NCI-H2081 (cell line): Measurements from ENCODE around the gene AFAP1.
A peak's percentile ranks its signal among the peaks of the same experiment; 100 is the strongest.
"Not testable (repeated sequence)": the region's sequence is repeated elsewhere in the genome, so short reads cannot be mapped to it uniquely, and the experiment has no call there.

ENCODE experiments used
- DNase-seq, 2 experiments: peaks; one replicate each; lab custom pipeline; 2025; lab: John Stamatoyannopoulos, UW

Gene AFAP1

DNA sequence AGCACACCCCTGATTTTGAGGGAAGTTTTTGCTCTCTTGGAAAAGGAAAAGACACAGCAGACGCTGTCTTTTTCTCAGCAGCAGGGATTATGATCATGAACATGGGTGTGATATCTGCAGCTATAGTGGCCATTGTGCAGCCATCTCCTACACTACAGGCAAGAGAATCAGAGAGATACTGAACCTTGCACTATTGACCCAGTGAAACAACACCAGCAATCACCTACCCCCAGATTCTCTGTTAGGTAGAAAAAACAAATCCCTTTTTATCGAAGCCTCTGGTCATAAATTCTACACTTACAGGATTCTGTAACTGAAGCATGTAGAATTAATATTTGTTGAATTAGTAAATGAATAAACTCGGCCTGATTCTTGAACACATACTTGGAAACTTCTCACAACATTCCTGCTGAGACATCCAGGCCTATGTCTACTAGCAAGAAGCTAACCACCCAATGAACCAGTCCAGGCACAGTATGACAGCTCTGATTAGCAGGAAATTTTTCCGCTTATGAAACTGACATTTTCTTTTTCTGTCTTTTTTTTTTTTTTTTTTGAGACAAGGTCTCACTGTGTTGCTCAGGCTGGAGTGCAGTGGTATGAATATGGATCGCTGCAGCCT is 5.0 kb upstream of the AFAP1 start:
- no peak for DNase-seq

DNA sequence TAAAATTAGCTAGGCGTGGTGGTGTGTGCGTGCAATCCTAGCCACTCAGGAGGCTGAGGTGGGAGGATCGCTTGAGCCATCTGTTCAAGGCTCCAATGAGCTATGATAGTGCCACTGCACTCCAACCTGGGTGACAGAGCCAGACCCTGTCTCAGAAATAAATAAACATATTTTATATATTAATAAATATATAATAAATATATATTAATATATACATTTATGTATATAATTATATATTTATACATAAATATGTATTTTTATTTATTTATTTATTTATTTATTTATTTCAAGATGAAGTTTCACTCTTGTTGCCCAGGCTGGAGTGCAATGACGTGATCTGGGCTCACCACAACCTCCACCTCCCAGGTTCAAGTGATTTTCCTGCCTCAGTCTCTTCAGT is 4.0 kb upstream of the AFAP1 start:
- DNase-seq, result not testable (repeated sequence)

DNA sequence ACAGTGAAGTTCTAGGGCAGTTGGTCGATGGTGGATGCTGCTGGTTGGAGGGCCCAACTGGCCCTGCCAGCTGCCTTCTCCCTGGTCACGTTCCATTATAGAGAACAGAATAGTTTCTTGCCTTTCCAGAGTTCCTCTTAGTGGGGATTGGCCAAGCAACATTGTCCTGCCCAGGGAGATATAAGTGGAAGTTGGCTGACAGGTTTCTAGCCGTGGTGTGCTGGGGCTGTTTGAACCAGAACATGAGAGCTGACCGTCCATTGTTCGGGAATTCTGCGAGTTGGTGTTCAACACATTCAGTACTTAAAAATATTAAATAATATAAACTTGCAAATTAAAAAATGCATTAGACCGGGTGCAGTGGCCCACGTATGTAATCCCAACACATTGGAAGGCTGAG is 3.5 kb upstream of the AFAP1 start:
- DNase-seq, result no peak

DNA sequence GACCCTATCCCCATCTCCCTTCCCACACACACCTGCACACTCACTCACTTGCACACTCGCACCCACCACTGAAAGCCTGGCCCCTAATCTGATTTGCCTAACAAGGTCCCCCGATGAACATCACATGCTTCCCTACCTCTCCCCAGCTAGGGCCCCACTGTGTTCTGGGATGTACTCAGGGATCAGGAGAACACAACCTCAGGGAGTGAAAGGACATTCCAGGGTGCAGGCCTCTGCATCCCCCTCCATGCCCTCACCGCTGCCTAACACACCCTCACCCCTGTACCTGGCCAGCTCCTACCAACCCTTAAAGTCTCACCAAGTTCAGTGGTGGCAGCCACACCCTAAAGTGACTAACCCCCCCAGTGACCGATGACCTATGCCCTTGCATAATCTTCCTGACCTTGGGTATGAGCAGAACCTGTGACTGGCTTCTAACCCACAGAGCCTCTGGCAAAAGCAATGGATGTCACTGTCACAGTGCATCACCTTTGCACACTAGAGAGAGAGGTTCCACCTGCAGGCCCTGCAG is 2.4 kb upstream of the AFAP1 start:
- DNase-seq, result no peak

DNA sequence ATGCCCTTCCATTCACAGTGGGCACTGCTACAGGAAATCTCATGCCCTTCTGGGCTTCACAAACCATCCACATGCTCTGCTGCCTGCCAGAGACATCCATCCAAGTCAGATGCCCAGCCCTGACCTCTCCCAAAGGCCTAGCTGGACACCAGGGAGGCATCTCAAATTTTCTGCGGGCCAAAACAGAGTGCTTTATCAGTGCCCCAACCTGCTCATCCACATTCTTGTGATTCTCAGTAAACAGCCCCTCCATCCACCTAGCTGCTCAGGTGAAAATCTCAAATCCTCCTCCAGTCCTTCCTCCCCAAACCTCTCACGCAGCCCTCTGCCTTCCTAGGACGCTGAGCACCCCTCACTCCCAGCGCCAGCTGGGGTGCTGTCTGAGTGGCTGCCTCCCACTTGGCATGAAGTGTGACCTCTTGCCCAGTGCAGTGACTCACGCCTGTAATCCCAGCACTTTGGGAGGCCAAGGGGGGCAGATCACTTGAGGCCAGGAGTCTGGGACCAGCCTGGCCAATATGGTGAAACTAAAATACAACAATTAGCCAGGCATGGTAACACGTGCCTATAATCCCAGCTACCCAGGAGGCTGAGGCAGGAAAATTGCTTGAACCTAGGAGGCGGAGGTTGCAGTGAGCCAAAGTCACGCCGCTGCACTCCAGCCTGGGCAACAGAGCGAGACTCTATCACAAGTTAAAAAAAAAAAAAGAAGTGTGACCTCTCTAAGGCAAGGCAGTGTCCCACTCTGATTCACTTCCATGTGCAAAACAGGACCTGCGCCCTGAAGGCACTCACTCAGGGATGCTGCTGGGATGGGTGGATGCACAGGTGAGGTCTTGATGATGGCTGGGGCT is 1.7 kb upstream of the AFAP1 start:
- DNase-seq, result no peak

DNA sequence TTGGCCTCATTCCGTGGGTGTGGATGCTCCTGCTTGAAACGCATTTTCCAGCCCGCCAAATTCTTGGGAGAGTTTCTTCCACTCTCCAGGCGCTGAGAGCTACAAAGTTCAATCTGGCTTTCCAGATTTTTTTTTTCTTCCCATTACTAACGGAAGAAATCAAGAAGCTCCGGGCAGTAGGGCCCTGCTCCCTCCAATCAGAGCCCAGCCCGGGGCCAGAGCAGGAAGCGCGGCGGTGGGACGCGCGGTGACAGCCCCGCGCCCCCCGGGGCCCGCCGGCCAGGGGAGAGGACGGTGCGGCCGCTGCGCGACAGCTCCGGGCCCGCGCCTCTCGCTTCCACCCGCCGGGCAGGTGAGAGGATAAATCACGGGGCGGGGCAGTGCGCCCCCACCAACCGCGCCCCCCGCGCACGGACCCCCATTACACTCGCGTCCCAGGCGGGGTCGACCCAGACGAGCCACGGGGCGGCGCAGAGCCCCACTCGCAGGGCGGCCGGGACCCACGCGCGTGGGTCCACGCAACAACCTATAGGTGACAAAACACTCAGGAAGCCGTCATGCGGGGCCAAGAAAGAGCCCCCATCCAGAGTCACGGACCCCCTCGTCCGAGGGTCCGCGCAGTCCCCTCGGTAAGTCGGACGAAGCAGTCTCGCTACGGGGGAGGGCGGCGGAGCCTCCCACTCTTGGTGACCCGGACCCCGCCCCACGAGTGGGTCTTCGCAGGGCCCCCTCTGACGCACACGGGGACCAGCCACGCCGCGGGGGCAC is 868 bp downstream of the AFAP1 start:
- no peak for DNase-seq

DNA sequence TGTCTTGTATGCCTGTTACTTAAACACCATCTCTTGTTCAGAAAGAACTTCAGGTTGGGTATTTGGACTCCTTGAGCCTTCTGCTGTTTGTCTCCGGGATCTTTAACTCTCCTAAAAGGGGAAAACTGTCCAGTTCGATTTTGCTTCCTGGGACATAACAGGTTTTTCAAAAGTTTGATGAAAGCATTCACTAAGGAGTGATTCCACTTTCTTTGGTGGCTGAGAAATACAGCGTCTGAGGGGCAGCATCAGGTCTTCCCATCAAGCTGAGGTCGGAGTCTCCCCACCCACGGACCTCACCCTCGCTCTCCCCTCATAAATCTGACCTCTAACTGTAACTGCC is 1.4 kb downstream of the AFAP1 start:
- DNase-seq, result no peak

DNA sequence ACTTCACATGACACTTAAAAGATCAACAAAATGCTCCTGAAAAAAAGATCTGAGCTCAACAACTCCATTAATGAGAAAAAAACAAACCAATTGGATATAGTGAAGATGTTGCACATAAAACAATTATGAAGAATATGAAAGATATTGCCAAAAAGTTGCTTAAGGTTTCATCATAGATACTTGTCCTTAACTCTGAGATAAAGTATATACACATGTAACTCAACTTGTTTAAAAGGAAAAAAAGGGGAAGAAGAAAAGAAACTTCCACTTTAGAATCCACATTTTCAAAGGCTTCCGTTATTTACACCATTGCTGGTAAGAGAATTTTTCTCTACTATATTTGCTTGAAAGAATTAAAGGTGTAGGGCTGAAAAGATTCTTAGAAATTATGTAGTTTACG is 2.7 kb downstream of the AFAP1 start:
- DNase-seq, result no peak

DNA sequence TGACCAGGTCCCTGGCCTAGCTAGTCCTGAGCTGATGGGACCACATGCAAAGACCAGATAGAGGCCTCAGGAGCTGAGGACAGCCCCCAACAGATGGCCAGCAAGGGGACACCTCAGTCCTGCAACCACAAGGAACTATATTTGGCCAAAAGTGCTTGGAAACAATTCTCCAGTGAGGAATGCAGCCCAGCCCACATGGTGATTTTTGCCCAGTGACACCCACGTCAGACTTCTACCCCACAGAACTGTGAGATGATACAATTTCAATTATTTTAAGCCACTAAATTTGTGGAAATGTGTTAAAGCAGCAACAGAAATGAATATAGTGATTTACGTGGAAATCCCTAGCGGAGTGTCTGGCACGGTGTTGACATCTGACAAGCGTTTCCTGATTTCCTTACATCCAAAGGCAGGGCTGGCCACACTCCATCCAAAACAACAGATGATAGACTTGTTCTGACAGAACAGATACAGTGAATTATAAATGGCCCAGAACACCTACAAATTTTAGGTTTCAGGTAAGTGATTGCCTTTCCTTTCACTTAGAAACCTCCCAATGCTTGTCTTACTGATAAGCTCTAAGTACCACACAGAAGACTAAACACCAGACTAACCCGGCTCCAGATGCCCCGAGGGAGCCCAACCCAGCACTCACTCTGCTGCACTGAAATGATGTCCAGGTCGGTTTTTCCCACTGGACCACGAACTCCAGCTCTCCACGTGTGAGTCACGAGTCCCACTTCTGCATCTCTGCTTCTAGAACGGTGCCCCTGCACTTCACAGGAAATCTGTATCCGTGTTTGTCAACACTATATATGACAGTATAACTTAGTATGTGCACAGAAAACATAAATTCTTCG is 5.8 kb downstream of the AFAP1 start:
- no peak for DNase-seq

DNA sequence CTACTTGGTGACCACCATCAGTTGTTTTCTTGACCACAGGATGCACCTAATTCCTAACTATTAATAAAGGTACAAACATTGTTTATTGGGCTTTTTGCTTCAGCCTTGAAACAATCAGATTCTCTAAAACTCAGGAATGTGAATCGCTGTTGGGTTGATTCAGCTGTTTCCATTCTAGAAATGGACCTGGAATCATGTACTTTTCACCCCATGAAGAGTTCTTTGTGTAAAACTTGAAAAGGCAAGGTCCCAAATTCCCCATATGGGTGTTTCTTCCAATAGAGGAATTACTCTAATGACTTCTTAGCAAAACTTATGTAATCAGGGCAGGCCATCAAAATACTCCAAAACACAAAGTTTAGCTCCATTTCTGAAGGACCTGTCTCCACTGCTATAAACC is 7.4 kb downstream of the AFAP1 start:
- DNase-seq, result no peak

DNA sequence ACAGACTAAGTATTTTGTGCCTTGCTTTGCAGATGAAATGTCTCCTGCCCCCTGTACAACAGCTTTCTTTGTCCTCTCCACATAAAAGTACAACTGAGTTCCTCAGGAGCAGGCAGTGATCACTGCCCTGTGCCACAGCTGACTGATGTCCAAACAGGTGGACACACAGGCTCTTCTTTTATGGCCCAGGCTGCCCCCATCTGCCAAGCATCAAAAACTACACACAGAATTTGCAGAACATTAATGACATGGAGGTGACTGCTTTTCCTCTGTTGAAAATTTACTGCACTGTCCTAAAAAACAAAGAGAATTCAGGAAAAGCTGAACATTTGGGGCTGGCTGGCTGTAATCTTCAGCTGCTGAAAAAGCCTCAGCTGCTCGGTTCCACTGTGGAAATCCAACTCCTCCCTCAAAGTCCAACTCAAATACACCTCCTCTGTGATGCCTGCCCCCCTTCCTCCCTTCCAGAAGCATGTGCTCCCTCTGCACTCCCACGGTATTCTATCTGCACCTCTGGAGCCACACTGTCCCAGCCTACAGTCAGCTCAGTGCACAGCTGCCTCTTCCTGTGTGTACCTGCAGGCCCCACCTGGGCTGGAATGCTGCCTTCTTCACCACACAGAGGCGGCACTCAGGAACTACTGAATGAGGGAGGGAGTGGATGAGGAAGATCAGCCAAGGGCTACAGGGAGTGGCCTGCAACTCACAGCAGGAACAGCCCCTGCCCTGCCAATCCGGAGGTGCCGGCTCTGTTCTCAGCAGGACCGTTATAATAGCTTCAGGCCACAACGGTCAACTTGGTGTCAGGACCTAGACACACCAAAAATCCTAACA is 10.3 kb downstream of the AFAP1 start:
- DNase-seq, result peak; percentile 28 to 70

DNA sequence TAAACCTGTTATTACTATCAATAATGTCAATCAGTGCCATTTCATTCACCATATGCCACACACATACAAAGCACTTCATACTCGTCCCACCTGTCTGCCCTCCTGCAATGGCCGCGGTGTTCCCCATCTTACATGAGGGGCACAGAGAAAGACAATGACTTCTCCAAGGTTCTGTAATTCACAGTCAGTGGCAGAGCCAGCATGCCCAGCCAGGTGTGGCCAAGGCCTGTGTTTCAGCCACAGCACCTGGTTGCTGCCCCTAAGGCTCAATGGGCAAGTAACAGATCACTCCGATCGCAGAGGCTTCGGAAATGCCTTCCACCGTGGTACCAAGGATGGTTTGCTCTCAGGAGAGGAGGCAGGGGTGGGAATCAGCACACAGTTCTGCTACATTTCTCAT is 10.9 kb downstream of the AFAP1 start:
- DNase-seq, result no peak

DNA sequence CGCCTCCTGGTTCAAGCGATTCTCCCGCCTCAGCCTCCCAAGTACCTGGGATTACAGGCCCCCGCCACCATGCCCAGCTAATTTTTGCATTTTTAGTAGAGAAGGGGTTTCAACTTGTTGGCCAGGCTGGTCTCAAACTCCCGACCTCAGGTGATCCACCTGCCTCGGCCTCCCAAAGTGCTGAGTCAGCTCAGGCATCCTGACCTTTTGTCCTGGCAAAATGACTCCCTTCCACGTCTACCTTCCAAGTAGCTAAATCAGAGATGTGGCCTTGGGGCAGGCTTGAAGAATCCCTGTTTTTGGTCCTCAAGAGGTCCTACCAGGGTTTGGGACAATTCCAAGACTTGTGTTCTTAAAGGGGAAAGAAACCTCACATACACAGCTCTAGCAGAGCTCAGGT is 12.8 kb downstream of the AFAP1 start:
- DNase-seq, result no peak

DNA sequence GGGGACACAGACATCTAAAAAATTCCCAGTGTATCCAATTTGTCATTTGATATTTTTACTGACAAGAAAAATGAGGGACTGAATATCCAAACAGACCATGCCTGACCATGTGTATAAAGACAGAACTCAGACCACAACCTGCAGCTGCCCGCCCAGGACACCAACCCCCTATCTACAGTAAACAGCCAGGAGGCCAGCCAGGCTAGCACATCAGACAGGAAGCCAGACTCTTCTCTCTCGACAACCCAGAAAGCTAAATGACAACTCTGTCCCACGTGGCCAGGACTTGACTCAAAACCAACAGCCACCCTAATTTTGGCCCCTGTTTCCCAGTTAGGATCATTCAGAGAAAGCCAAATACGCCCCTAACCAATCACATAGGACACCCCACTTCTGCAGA is 15.1 kb downstream of the AFAP1 start:
- DNase-seq, result peak in 1 of 2 experiments; percentile 51

DNA sequence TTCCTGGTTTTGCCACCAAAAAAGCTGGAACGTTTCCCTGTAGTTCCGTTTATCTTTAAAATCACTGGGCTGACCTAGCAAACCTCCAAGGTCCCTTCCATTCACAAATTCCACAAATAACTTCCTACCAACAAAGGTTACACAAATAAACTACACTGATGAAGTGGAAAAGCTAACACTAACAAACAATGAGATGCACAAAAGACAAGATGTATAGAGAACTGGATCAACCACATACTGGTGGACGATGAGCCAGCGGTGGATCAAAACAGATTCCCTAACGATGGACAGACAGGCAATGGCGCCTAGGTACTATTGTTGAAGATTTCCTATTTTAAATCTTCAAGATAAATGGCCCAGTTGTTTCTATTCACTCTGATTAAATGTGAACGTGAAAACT is 15.5 kb downstream of the AFAP1 start:
- DNase-seq, result no peak

DNA sequence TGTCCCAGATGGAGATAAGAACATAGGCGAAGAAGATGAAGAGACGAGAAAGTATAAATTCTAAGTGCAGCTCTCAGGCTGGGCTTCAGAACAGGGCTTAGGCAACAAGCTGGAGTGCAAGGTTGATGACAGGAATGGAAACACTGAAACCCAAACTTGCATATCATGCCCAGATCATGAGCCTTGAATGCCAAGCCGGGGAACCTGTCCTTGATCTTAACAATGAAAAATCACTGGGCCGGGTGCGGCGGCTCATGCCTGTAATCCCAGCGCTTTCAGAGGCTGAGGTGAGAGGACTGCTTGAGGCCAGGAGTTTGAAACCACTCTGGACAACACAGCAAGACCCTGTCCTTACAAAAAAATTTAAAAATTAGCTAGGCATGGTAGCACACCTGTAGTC is 17.2 kb downstream of the AFAP1 start:
- DNase-seq, result no peak

DNA sequence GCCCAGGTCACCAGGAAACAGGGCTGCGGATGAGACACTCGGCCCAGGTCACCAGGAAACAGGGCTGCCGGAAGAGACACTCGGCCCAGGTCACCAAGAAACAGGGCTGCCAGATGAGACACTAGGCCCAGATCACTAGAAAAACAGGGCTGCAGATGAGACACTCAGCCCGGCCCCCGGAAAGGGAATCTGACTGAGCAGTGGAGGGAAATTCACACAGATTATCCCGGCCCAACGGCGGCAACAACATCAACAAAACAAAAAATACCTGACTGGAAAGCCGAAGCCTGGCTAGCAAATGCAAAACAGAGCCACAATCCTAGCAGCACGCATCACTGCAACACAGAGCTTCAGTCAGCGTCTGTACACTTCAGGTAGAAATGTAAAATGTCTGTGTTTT is 20.7 kb downstream of the AFAP1 start:
- DNase-seq, result no peak

DNA sequence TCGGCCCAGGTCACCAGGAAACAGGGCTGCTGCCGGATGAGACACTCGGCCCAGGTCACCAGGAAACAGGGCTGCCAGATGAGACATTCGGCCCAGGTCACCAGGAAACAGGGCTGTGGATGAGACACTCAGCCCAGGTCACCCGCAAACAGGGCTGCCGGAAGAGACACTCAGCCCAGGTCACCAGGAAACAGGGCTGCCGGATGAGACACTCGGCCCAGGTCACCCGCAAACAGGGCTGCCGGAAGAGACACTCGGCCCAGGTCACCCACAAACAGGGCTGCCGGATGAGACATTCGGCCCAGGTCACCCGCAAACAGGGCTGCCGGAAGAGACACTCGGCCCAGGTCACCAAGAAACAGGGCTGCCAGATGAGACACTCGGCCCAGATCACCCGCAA is 21.5 kb downstream of the AFAP1 start:
- DNase-seq, result not testable (repeated sequence)

DNA sequence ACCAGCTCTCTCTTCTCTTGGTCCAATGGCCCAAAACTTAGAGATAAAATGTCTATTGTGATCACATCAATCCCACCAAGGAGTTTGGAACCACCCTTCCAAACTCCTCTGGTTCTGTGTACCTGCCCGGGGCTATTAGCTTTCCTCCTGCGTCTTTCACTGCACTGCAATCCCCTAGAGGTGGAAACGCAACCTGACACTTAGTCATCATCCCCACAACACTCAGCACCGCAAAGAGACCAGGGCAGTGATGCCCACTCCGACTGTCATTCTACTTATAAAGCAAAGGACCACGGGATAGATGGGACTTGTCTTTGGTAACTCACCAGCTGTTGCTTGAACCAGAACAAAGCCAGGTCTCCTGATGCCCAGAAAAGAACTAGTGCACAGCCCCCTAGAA is 22.0 kb downstream of the AFAP1 start:
- no peak for DNase-seq

DNA sequence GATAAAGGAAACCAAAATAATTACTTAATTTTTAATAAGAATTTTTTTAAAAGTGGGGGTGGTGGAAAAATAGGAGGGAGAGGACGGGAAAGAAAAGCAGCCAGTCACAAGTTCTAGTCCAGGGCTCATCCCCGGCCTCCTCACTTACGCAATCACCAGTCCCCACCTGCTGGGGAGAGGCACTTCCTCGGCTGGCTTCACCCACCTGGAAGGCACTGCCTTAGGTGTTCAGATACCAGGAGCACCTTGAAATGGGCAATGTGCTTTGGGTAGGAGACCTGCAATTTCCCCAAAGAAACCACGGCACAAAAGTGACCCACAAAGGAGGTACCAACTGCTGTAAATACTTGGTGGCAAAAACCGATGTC is 23.8 kb downstream of the AFAP1 start:
- no peak for DNase-seq

DNA sequence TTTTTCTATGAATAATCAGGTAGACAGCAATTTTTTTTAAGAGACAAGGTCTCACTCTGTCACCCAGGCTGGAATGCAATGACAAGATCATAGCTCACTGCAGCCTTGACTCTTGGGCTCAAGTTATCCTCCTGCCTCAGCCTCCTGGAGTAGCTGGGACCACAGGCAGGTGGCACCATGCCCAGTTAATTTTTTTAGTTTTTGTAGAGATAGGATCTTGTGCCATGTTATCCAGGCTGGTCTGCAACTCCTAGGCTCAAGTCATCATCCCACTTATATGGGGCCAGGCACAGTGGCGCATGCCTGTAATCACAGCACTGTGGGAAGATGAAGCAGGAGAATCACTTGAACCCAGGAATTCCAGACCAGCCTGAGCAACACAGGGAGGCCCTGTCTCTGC is 26.8 kb downstream of the AFAP1 start:
- DNase-seq, result no peak
